HEK293T (cell line): ENCODE measurements around the gene SEC31A.

ENCODE experiments used
- BHLHE40 ChIP-seq: fragments of 450-650 bp; IDR thresholded peaks from 2 replicates; pipeline ENCODE4 v1.6.1; 2016; ENCODE audit warnings: mild to moderate bottlenecking, moderate library complexity, borderline replicate concordance
- ELF4 ChIP-seq: fragments of 450-650 bp; IDR thresholded peaks from 2 replicates; pipeline ENCODE4 v1.6.1; 2017; ENCODE audit warnings: antibody characterized with exemption
- FOXK2 ChIP-seq: fragments of 450-650 bp; IDR thresholded peaks from 2 replicates; pipeline ENCODE4 v1.6.1; 2016; ENCODE audit warnings: mild to moderate bottlenecking
- L3MBTL2 ChIP-seq: fragments of 450-650 bp; conservative IDR thresholded peaks from 2 replicates; pipeline ENCODE4 v1.6.1; 2016; ENCODE audit warnings: mild to moderate bottlenecking
- SUZ12 ChIP-seq: fragments of 450-650 bp; IDR thresholded peaks from 2 replicates; pipeline ENCODE4 v1.6.1; 2016; ENCODE audit warnings: mild to moderate bottlenecking
- TARDBP ChIP-seq: fragments of 450-650 bp; IDR thresholded peaks from 2 replicates; pipeline ENCODE4 v1.6.1; 2016
- ZNF384 ChIP-seq: fragments of 450-650 bp; IDR thresholded peaks from 2 replicates; pipeline ENCODE4 v1.6.1; 2016

- TF ChIP-seq L3MBTL2 (no peak), BHLHE40 (no peak), ELF4 (no peak), SUZ12 (no peak), ZNF384 (no peak), TARDBP (no peak), FOXK2 (no peak)
These were observed 38.1 kb downstream of the SEC31A start for GRCh38 chr4:82852751-82853285.
